HG03378 (cell line): ENCODE measurements around the gene MSMB.
"Not testable (repeated sequence)": the region's sequence is repeated elsewhere in the genome, so short reads cannot be mapped to it uniquely, and the experiment has no call there.

Source experiments
- ATAC-seq: cut with Tn5 transposase; IDR thresholded peaks from one replicate; pipeline ENCODE4 v1.9.1; 2021; ENCODE audit warnings: mild to moderate bottlenecking, moderate library complexity; ENCODE audit not compliant: unreplicated experiment

The MSMB gene

DNA sequence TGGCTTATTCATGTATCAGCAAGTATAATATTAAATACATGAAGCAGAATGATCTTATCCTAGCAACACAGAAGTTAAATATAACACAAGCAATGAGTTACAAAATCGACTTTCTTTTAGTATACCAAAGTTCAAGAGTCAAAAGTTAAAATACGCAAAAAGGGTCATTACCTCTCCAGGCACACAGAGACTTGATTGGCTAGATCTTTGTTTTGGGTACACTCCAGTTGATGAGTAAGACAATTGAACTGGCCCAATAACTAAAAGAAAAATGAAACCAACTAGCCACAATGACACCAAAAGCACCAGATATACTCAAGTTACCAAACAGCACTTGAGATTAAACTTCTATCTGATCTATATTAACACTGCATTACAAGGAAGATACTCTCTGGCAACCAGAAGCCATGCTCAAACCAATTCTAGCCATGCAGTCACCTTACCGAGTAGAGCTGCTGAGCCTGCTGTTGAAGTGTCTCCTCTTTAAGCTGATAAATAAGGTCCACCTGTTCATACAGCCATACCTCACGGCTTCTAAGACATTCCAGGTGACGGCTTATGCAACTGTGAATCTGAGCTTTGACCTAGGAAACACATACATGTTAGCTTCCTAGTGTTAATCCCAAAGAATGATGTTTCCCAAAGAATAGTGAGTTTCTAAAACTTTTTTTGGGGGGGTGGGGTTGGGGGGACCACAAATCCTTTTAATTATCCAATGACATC, 31.2 kb downstream of the MSMB start:
- ATAC-seq, result no peak

- no peak for ATAC-seq
Measured at GRCh38 chr10:46014206-46014605, 31.9 kb downstream of the MSMB start.

DNA sequence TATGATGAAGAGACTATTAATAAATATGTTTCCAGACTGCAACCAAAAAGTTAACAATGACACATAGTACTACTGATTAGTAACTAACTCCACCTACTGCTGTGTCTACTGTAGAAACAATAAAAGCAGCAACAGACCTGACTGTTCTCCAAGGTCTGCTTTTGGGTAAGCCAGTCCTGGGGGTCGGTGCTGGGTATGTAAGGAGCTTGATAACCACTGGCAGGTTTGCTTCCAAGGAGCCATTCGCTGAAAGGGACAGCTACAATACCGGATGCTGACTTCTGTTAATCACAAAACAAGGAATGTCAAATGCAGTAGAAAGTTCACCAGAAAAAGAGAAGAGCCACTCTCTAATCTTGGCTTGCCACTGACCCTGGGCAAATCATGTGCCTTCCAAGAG, 33.3 kb downstream of the MSMB start:
- ATAC-seq, result no peak

DNA sequence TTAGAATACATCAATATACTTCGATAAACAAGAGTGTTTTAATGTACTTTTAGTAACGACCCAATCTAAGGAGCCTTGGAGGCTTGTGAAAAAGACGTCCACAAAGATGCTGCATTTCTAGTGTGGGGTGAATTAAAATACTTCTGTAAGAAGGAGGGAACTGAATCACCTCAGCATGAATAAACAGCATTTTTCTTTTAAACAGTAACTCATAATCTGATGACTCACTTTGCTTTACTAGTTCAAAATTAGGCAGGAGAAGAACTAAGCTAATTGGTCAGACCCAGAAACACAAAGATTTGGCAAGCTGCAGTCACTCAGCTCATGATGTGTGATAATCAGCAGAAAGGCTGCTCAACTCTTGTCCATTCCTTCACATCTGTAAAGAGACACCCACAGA, 39.9 kb downstream of the MSMB start:
- no peak for ATAC-seq

GRCh38 chr10:46005383-46005782, 40.7 kb downstream of the MSMB start:
- ATAC-seq, result no peak

- no peak for ATAC-seq
Measured at GRCh38 chr10:46004963-46005362, 41.1 kb downstream of the MSMB start.

DNA sequence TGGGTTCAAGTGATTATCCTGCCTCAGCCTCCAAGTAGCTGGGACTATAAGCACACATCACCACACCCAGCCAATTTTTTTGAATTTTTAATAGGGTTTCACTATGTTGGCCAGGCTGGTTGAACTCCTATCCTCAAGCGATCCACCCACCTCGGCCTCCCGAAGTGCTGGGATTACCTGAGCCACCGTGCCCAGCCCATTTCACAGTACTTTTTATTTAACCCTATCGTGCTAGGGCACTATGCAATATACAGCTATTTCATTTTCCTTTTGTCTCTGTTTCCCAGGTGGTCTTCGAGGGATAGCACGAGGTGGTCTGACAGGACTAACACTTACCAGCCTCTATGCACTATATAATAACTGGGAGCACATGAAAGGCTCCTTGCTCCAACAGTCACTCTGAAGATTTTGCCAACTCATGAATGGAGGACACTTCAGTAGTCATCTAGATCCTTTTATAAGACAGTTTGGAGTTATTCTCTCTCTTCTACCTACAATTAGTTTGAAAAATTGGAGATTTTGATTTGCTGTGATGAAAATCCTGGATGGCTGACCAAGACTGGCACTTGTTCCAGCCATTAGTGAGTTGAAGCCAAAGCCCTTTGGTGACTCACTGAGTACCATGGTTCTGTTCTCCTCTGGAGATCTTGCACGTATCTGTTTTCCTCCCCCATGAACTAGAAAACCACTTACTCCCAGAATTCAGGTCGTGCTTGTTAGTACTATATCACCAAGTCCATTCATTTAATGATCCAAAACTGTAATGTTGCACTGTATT, 43.0 kb downstream of the MSMB start:
- ATAC-seq, result no peak

DNA sequence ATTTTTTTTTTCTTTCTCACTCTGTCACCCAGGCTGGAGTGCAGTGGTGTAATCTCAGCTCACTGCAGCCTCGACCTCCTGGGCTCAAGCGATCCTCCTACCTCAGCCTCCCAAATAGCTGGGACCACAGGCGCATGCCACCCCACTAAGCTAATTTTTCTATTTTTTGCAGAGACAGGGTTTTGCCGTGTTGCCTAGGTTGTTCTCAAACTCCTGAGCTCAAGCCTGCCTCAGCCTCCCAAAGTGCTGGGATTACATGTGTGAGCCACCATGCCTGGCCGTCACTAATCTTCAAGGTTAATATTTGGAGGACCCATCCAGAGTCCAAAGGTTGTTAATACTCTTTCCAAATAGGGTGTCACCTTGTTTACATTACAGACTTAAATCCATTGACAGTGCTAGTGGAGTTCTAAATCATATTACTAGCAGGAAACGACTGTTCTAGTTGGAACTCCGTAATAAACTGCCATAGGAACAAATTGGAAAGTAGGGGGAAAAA, 43.8 kb downstream of the MSMB start:
- not testable (repeated sequence) for ATAC-seq

GRCh38 chr10:46001187-46001756, 44.8 kb downstream of the MSMB start:
- no peak for ATAC-seq

DNA sequence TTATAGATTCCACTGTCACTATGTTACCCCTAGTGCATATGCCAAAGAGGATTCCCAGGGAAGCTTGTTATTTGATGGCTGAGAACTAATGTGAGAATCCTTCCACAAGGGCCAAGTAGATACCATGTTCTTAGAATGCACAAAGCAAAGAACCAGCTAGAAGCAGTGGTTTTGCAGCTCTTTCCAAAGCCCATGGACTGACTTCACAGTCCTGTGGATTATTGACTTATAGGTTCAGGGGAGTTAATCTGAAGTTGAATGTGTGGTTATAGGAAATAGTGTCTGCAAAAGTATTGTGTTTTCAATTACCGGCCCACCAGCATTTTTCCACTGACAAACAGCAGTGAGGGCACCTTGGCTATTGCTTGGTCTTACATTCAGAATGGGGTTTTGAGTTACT, 45.5 kb downstream of the MSMB start:
- ATAC-seq, result no peak

GRCh38 chr10:45999955-46000354, 46.1 kb downstream of the MSMB start:
- not testable (repeated sequence) for ATAC-seq

- ATAC-seq, result no peak
Measured at GRCh38 chr10:45997994-45998763, 47.9 kb downstream of the MSMB start.

DNA sequence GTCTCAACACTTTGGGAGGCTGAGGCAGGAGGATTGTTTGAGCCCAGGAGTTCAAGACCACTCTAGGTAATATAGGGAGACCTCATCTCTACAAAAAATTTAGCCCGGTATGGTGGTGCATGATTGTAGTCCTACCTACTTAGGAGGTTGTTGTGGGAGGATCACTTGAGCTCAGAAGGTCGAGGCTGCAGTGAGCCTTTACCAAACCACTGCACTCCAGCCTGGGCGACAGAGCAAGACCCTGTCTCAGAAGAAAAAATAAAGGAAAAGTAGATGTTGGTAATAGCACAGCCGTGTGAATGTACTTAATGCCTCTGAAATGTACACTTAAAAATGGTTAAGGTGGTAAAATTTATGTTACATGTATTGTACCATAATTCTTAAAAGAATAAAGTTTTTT, 48.5 kb downstream of the MSMB start:
- no peak for ATAC-seq

DNA sequence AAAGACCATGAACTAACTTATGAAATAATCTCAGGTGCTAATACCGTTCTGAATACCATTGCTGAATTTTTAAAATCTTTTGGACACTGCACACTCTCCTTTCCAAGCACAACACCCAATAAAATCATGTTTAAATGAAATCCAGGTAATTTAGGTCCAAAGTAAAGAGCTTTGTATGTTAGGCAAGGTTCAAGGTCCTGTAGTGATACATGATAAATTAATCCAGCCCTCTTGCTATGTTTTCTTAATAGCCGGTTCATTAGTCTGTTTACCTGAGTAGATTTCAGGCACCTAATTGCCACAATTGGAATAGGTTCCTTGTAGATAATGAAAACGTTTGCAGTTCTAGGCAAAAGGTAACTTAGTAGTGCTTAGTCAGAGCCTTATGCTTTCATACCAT, 60.5 kb downstream of the MSMB start:
- not testable (repeated sequence) for ATAC-seq

DNA sequence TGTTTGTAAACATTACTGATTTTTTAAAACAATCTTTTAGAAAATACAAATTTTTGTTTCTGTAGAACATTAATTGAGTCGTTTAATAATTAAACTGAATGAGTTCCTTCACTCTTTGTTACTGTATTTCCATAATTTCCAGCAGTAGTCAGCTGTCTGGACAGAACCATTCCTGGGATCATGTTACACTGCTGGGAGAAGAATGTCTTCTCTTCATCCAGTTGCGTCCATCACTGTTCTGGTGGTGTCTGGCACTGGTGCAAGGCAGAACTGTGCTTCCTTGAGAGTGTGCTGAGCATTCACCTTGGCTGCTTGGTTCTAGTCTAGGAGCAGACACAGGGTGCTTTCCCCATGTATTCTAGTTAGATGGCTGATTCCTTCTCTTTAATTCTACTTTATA, 61.6 kb downstream of the MSMB start:
- ATAC-seq, result not testable (repeated sequence)

DNA sequence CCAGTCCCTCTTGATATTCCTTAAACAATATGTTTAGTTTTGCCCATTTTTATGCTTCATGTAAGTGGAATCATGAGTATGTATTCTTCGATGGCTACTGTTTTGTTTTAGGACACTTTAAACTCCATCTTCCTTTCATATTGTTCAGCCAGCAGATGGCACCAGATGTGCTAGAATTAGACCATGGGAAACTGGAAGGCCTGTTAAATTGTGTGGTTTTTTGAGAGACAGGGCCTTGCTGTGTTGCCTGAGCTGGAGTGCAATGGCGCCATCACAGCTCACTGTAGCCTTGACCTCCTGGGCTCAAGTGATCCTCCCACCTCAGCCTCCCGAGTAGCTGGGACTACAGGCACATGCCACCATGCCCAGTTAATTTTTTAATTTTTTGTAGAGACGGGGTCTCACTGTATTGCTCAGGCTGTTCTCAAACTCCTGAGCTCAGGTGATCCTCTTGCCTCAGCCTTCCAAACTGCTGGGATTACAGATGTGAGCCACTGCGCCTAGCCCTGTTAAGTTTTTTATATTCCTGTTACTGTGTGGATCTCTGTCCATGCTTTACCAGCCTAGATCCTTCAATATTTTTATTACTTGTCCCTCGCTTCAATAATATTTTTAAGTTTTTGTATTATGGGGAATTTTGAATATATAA, 62.4 kb downstream of the MSMB start:
- peak; percentile 42 for ATAC-seq
